Lung (tissue), 12 donors: ENCODE results near the gene PDE4B. TPM values are rescaled to one million over a fixed set of nuclear protein-coding genes. Genes with fewer than 3 reads are reported as not detected.
"Not testable (repeated sequence)": the region's sequence is repeated elsewhere in the genome, so short reads cannot be mapped to it uniquely, and the experiment has no call there.

Experiments
- ATAC-seq: fragments of 200-7000 bp; cut with Tn5 transposase; one replicate; pipeline ENCODE4 v1.9.1; 2020; ENCODE audit warnings: moderate number of reproducible peaks; ENCODE audit not compliant: insufficient read depth, low FRiP score
- DNase-seq, 3 donors: peaks; one replicate each; pipeline ENCODE4 v3.0.0-alpha.2; 2013 to 2017
- H3K27ac ChIP-seq, 2 donors: one replicate each; pipeline ENCODE4 v1.5.1; 2013; ENCODE audit warnings: mild to moderate bottlenecking in 2 of 2, moderate library complexity in 2 of 2, control low read depth in 1 of 2, inconsistent platforms in 1 of 2, low read depth in 1 of 2, low read length in 1 of 2
- H3K27me3 ChIP-seq, 3 donors: one replicate each; pipeline ENCODE4 v1.5.1; 2013; ENCODE audit warnings: low read length in 2 of 3; ENCODE audit not compliant: control insufficient read depth in 3 of 3, insufficient read depth in 3 of 3
- H3K36me3 ChIP-seq, 4 donors: one replicate each; pipeline ENCODE4 v1.5.1; 2013; ENCODE audit warnings: low read length in 4 of 4, mild to moderate bottlenecking in 1 of 4, moderate library complexity in 1 of 4; ENCODE audit not compliant: control insufficient read depth in 4 of 4, insufficient read depth in 4 of 4
- H3K4me1 ChIP-seq, 5 donors: one replicate each; pipeline ENCODE4 v1.5.1; 2013; ENCODE audit warnings: low read length in 5 of 5, mild to moderate bottlenecking in 2 of 5, moderate library complexity in 1 of 5; ENCODE audit not compliant: control insufficient read depth in 5 of 5, insufficient read depth in 5 of 5
- H3K4me3 ChIP-seq: one replicate; pipeline ENCODE4 v1.5.1; 2013; ENCODE audit warnings: mild to moderate bottlenecking, control low read depth, moderate library complexity
- H3K9ac ChIP-seq, 2 donors: one replicate each; pipeline ENCODE4 v1.5.1; 2013; ENCODE audit warnings: low read length in 2 of 2, control low read depth in 1 of 2; ENCODE audit not compliant: insufficient read depth in 1 of 2
- H3K9me3 ChIP-seq, 4 donors: one replicate each; pipeline ENCODE4 v1.5.1; 2013; ENCODE audit warnings: low read length in 3 of 4, mild to moderate bottlenecking in 1 of 4, moderate library complexity in 1 of 4; ENCODE audit not compliant: control insufficient read depth in 4 of 4, insufficient read depth in 3 of 4
- CTCF ChIP-seq: IDR thresholded peaks from 2 replicates; pipeline ENCODE4 v1.5.1; 2012; ENCODE audit warnings: mild to moderate bottlenecking; ENCODE audit errors: control extremely low read depth, extremely low read depth
- WGBS, 2 donors: extraction: QIAGEN DNeasy Blood & Tissue Kit; methylation state at CpG; one replicate each; pipeline ENCODE4 v1.1.7; 2013; 5-methylcytosine and 5-hydroxymethylcytosine counted together
- polyA plus RNA-seq, 2 donors: library from polyadenylated mRNA; stranded (reverse); fragments of 200-250 nt; gene quantifications; one replicate each; pipeline ENCODE4 v1.2.1, GENCODE V29; 2013
- total RNA-seq, 2 donors: library from RNA; depleted of rRNA in 1 of 2; stranded (reverse); fragments of >200 nt in 1 of 2; gene quantifications; one replicate each; pipeline ENCODE4 v1.2.1, GENCODE V29; 2014 to 2021
- donor health status: control.
- donor health status: control.
- donor health status: Bipolar disorder and iron deficiency.
- donor health status: healthy.
- donor health status: DM: yes; HTN: yes; CAD: no.

The PDE4B gene
- total and polyA plus RNA-seq, 4 donors = 4.0 to 96.2 (median 20.2) TPM

GRCh38 chr1:66058558-66058957 is 265.9 kb downstream of the PDE4B start:
- ATAC-seq = no peak
- no peak overlapping the region for H3K27ac ChIP-seq
- no peak overlapping the region for H3K9ac ChIP-seq
- DNase-seq = no peak
- WGBS, 2 donors = 82 to 87% methylated on average over 2 of the region's 2 CpGs
- no peak overlapping the region for H3K4me3 ChIP-seq
- no peak for TF ChIP-seq CTCF
- H3K36me3 ChIP-seq = no peaks in the 10 kb centered on the region
- H3K4me1 ChIP-seq = no peaks in the 10 kb centered on the region
- H3K9me3 ChIP-seq = peaks cover 0 to 6% (median 0%) of the 10 kb centered on the region in 4 donors
- peaks cover 0 to 3% (median 0%) of the 10 kb centered on the region in 3 donors for H3K27me3 ChIP-seq

- H3K36me3 ChIP-seq, DNase-seq, H3K4me3 ChIP-seq, H3K27me3 ChIP-seq, H3K4me1 ChIP-seq, H3K9ac ChIP-seq, H3K27ac ChIP-seq, ATAC-seq, H3K9me3 ChIP-seq: not testable (repeated sequence)
- 83 to 88% methylated on average over 3 of the region's 4 CpGs for WGBS, 2 donors
Observed at GRCh38 chr1:66067219-66067618, 274.5 kb downstream of the PDE4B start.

- H3K9ac ChIP-seq = no peak overlapping the region
- TF ChIP-seq CTCF = no peak
Observed at GRCh38 chr1:66069976-66070876, 277.5 kb downstream of the PDE4B start.

GRCh38 chr1:66073388-66073787 is 280.7 kb downstream of the PDE4B start:
- ATAC-seq (no peak), DNase-seq (peak in 1 of 3 donors; percentile 2)
- Histone ChIP-seq H3K27ac (no peak overlapping the region), H3K9ac (no peak overlapping the region), H3K36me3 (no peaks in the 10 kb centered on the region), H3K27me3 (no peaks in the 10 kb centered on the region), H3K9me3 (no peaks in the 10 kb centered on the region), H3K4me1 (peaks cover 0 to 5% (median 0%) of the 10 kb centered on the region in 5 donors), H3K4me3 (no peak overlapping the region)
- TF ChIP-seq CTCF = no peak
- 64 to 76% methylated on average over 2 of the region's 2 CpGs for WGBS, 2 donors

More at GRCh38 chr1:66069976-66070876, 277.5 kb downstream of the PDE4B start:
- H3K27ac ChIP-seq = no peak overlapping the region
- no peaks in the 10 kb centered on the region for H3K9me3 ChIP-seq
- H3K4me1 ChIP-seq = peaks cover 0 to 5% (median 0%) of the 10 kb centered on the region in 5 donors
- H3K36me3 ChIP-seq = no peaks in the 10 kb centered on the region
- H3K4me3 ChIP-seq = no peak overlapping the region
- no peaks in the 10 kb centered on the region for H3K27me3 ChIP-seq
- DNase-seq (peak in 1 of 3 donors; percentile 4), ATAC-seq (no peak)
- 59 to 75% methylated on average over 4 of the region's 4 CpGs for WGBS, 2 donors
